ENCODE results near the gene URGCP.
"Not testable (repeated sequence)": the region's sequence is repeated elsewhere in the genome, so short reads cannot be mapped to it uniquely, and the experiment has no call there.

The URGCP gene

GRCh38 chr7:43921423-43921822 is 15.0 kb upstream of the URGCP start:
- no peak for TF ChIP-seq CTCF (IDR thresholded peaks at IDR 0.05; ENCODE audit: borderline replicate concordance, insufficient read depth, low read depth, low read length)
- H3K4me3 ChIP-seq (ENCODE audit: low read depth, low read length): no peak overlapping the region

GRCh38 chr7:43915907-43916306 is 9.5 kb upstream of the URGCP start:
- no peak overlapping the region for H3K4me3 ChIP-seq (ENCODE audit: low read depth, low read length)
- no peak for TF ChIP-seq CTCF (IDR thresholded peaks at IDR 0.05; ENCODE audit: borderline replicate concordance, insufficient read depth, low read depth, low read length)

GRCh38 chr7:43914795-43915194 is 8.4 kb upstream of the URGCP start:
- no peak overlapping the region for H3K4me3 ChIP-seq (ENCODE audit: low read depth, low read length)
- no peak for TF ChIP-seq CTCF (IDR thresholded peaks at IDR 0.05; ENCODE audit: borderline replicate concordance, insufficient read depth, low read depth, low read length)

- TF ChIP-seq CTCF (IDR thresholded peaks at IDR 0.05; ENCODE audit: borderline replicate concordance, insufficient read depth, low read depth, low read length): no peak
- H3K4me3 ChIP-seq (ENCODE audit: low read depth, low read length): peak overlapping the region; percentile 62
Measured at GRCh38 chr7:43905956-43906330, 453 bp downstream of the URGCP start.

- peak overlapping the region; percentile 62 for H3K4me3 ChIP-seq (ENCODE audit: low read depth, low read length)
- no peak for TF ChIP-seq CTCF (IDR thresholded peaks at IDR 0.05; ENCODE audit: borderline replicate concordance, insufficient read depth, low read depth, low read length)
Measured at GRCh38 chr7:43905209-43905946, 1.0 kb downstream of the URGCP start.

- no peak overlapping the region for H3K4me3 ChIP-seq (ENCODE audit: low read depth, low read length)
- no peak for TF ChIP-seq CTCF (IDR thresholded peaks at IDR 0.05; ENCODE audit: borderline replicate concordance, insufficient read depth, low read depth, low read length)
Measured at GRCh38 chr7:43904533-43905208, 1.7 kb downstream of the URGCP start.

- TF ChIP-seq CTCF (IDR thresholded peaks at IDR 0.05; ENCODE audit: borderline replicate concordance, insufficient read depth, low read depth, low read length): no peak
- H3K4me3 ChIP-seq (ENCODE audit: low read depth, low read length): no peak overlapping the region
Measured at GRCh38 chr7:43902542-43903054, 3.8 kb downstream of the URGCP start.

- not testable (repeated sequence) for H3K4me3 ChIP-seq (ENCODE audit: low read depth, low read length)
Measured at GRCh38 chr7:43898571-43898970, 7.8 kb downstream of the URGCP start.

All from GM12875 (cell line).